OCI-LY1 (cell line): ENCODE data around the gene DRD4.

Source experiments
- H2AFZ ChIP-seq: fragments of 200-600 bp; sonication (generic), shearing (Covaris generic); 2 replicates; pipeline ENCODE4 v1.6.0; 2014; ENCODE audit warnings: antibody characterized with exemption, mild to moderate bottlenecking, low read length
- H3F3A ChIP-seq: fragments of 200-600 bp; sonication (generic), shearing (Covaris generic); 2 replicates; pipeline ENCODE4 v1.6.0; 2014; ENCODE audit warnings: mild to moderate bottlenecking, antibody characterized with exemption, low read length, moderate library complexity; ENCODE audit not compliant: insufficient read depth
- H3K27ac ChIP-seq: fragments of 200-600 bp; sonication (generic); 2 replicates; pipeline ENCODE4 v1.5.1; 2014; ENCODE audit warnings: low read length, mixed run types, mild to moderate bottlenecking, low read depth; ENCODE audit not compliant: poor library complexity, severe bottlenecking
- H3K27me3 ChIP-seq: fragments of 200-600 bp; sonication (generic); 2 replicates; pipeline ENCODE4 v1.6.0; 2014; ENCODE audit warnings: antibody characterized with exemption, mild to moderate bottlenecking, low read length, moderate library complexity; ENCODE audit not compliant: insufficient read depth
- H3K36me3 ChIP-seq: fragments of 200-600 bp; sonication (generic); 2 replicates; pipeline ENCODE4 v1.6.1; 2014; ENCODE audit warnings: mild to moderate bottlenecking, antibody characterized with exemption, low read length, moderate library complexity, mixed read lengths; ENCODE audit not compliant: insufficient read depth
- H3K4me1 ChIP-seq: fragments of 200-600 bp; sonication (generic); 2 replicates; pipeline ENCODE4 v1.5.1; 2014; ENCODE audit warnings: mild to moderate bottlenecking, low read length, moderate library complexity; ENCODE audit not compliant: insufficient read depth, severe bottlenecking
- H3K4me2 ChIP-seq: fragments of 200-600 bp; sonication (generic), shearing (Covaris generic); 2 replicates; pipeline ENCODE4 v1.6.1; 2014; ENCODE audit warnings: low read length
- H3K4me3 ChIP-seq: fragments of 200-600 bp; sonication (generic); 2 replicates; pipeline ENCODE4 v1.5.1; 2014; ENCODE audit warnings: low read length, low read depth, mild to moderate bottlenecking, mixed read lengths; ENCODE audit not compliant: poor library complexity, severe bottlenecking
- H3K79me2 ChIP-seq: fragments of 200-600 bp; shearing (Covaris generic); 2 replicates; pipeline ENCODE4 v1.6.1; 2016; ENCODE audit warnings: mixed run types, low read length, mixed read lengths; ENCODE audit not compliant: insufficient read depth
- H3K9ac ChIP-seq: fragments of 200-600 bp; sonication (generic), shearing (Covaris generic); 2 replicates; pipeline ENCODE4 v1.6.1; 2014; ENCODE audit warnings: mild to moderate bottlenecking, low read length, mixed read lengths
- H3K9me2 ChIP-seq: fragments of 200-600 bp; sonication (generic), shearing (Covaris generic); 2 replicates; pipeline ENCODE4 v1.6.1; 2014; ENCODE audit warnings: low read depth, mild to moderate bottlenecking, low read length, mixed read lengths
- H3K9me3 ChIP-seq: fragments of 200-600 bp; shearing (Covaris generic); 2 replicates; pipeline ENCODE4 v1.6.1; 2014; ENCODE audit warnings: low read length, mixed read lengths
- H4K20me1 ChIP-seq: fragments of 200-600 bp; sonication (generic), shearing (Covaris generic); 2 replicates; pipeline ENCODE4 v1.6.0; 2016; ENCODE audit warnings: mild to moderate bottlenecking, low read length; ENCODE audit not compliant: insufficient read depth
- CTCF ChIP-seq: fragments of 200-600 bp; sonication (generic), shearing (Covaris generic); IDR thresholded peaks from 2 replicates; pipeline ENCODE4 v1.5.1; 2017; ENCODE audit warnings: mild to moderate bottlenecking, antibody characterized with exemption, low read length, moderate library complexity, mixed read lengths
- EZH2 ChIP-seq: fragments of 200-600 bp; sonication (generic), shearing (Covaris generic); IDR thresholded peaks from 2 replicates; pipeline ENCODE4 v1.8.0; 2017; ENCODE audit warnings: borderline replicate concordance, mixed run types, mild to moderate bottlenecking, antibody characterized with exemption, low read length, moderate library complexity, mixed read lengths

Gene DRD4

DNA sequence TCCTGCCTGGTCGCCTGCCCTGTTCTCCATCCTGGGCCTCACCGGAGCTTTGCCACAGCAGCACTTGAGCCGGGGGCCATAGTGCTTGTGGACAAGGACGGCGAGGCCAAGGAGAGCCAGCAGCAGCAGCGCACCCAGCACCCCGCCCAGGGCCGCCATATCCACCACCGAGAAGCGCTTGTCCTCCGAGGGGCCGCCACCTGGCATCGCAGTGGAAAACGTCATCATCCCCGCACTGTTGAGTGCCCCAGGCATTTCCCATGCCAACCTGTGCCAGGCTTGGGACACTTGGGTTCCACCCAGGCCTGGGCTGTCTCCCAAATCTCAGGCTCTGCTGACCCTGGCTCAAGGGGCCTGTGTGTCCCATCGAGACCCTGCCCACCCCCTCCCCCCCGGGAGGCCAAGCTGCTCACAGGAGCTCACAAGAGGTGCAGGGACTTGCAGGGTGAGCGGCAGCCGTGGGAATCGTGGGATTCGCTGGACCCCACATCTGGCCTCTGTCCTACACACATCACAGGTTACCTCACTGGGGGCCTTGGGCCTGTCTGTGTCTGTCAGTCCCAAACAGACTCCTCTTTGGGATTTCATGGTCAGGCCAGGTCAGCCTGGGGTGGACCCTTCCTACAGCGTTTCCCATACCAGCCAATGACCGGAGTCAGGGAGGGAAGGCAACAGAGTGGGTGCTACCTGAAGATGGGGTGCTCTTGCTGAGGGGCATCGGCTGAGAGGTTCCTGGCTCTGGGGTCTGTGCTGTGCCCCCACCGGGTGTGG, 19.0 kb upstream of the DRD4 start:
- H3K9me2 ChIP-seq: no peaks in the 10 kb centered on the region
- peaks cover 10% of the 10 kb centered on the region for H3K36me3 ChIP-seq
- no peaks in the 10 kb centered on the region for H4K20me1 ChIP-seq
- no peak for TF ChIP-seq EZH2
- no peak for TF ChIP-seq CTCF
- H3K4me3 ChIP-seq: no peak overlapping the region
- no peaks in the 10 kb centered on the region for H3F3A ChIP-seq
- no peak overlapping the region for H3K9ac ChIP-seq
- no peak overlapping the region for H3K27ac ChIP-seq
- no peaks in the 10 kb centered on the region for H3K79me2 ChIP-seq
- no peak overlapping the region for H2AFZ ChIP-seq
- H3K9me3 ChIP-seq: no peaks in the 10 kb centered on the region
- H3K4me1 ChIP-seq: peaks cover 27% of the 10 kb centered on the region
- no peak overlapping the region for H3K4me2 ChIP-seq
- no peaks in the 10 kb centered on the region for H3K27me3 ChIP-seq

- Histone ChIP-seq H2AFZ (no peak overlapping the region), H3K9me2 (no peaks in the 10 kb centered on the region), H3K79me2 (no peaks in the 10 kb centered on the region), H3K4me1 (peaks cover 19% of the 10 kb centered on the region), H3K36me3 (peaks cover 8% of the 10 kb centered on the region; the same call in 1 of the 2 replicates), H4K20me1 (no peaks in the 10 kb centered on the region), H3K27ac (no peak overlapping the region), H3K4me3 (no peak overlapping the region), H3F3A (no peaks in the 10 kb centered on the region), H3K9me3 (no peaks in the 10 kb centered on the region), H3K4me2 (no peak overlapping the region), H3K27me3 (no peaks in the 10 kb centered on the region), H3K9ac (no peak overlapping the region)
- no peak for TF ChIP-seq EZH2
- TF ChIP-seq CTCF: no peak
Observed at GRCh38 chr11:618856-619627, 18.0 kb upstream of the DRD4 start.

- Histone ChIP-seq H4K20me1 (no peaks in the 10 kb centered on the region), H3K4me1 (peaks cover 15% of the 10 kb centered on the region)
Observed at GRCh38 chr11:619628-620050, 17.4 kb upstream of the DRD4 start.

More at GRCh38 chr11:619628-620050, 17.4 kb upstream of the DRD4 start:
- H3K9me3 ChIP-seq: no peaks in the 10 kb centered on the region
- no peak overlapping the region for H3K9ac ChIP-seq
- no peak overlapping the region for H3K27ac ChIP-seq
- no peaks in the 10 kb centered on the region for H3K27me3 ChIP-seq
- no peak overlapping the region for H3K4me2 ChIP-seq
- H3K79me2 ChIP-seq: no peaks in the 10 kb centered on the region
- H3K9me2 ChIP-seq: no peaks in the 10 kb centered on the region
- no peak overlapping the region for H3K4me3 ChIP-seq
- TF ChIP-seq CTCF: no peak
- TF ChIP-seq EZH2: no peak
- H3K36me3 ChIP-seq: peaks cover 8% of the 10 kb centered on the region; the same call in 1 of the 2 replicates
- no peaks in the 10 kb centered on the region for H3F3A ChIP-seq
- H2AFZ ChIP-seq: no peak overlapping the region
